Lower leg skin (tissue), 4 donors: ENCODE data around the gene CLEC16A. TPM values are rescaled to one million over a fixed set of nuclear protein-coding genes. Genes with fewer than 3 reads are reported as not detected.

Experiments used
- DNase-seq, 2 donors: peaks; one replicate each; pipeline ENCODE4 v3.0.0-alpha.2; 2019; ENCODE audit warnings: low spot score in 2 of 2
- H3K4me3 ChIP-seq: fragments of 200-600 bp; sonication (generic); 2 replicates; pipeline ENCODE4 v1.5.1; 2017; ENCODE audit warnings: mild to moderate bottlenecking, low read depth; ENCODE audit not compliant: poor library complexity, severe bottlenecking
- POLR2A ChIP-seq, 2 donors: fragments of 450-650 bp; IDR thresholded peaks; one replicate each; pipeline ENCODE4 v1.6.1; 2016 to 2017; ENCODE audit warnings: antibody characterized with exemption in 2 of 2, mild to moderate bottlenecking in 1 of 2, moderate library complexity in 1 of 2
- WGBS, 2 donors: methylation state at CpG; one replicate each; pipeline ENCODE4 v1.1.5; 2018; 5-methylcytosine and 5-hydroxymethylcytosine counted together
- intact Hi-C: fragments of 100-400 bp; cut with DNase I; formaldehyde crosslinking; loops from one replicate; pipeline ENCODE4 v1.15.0; 2023; ENCODE audit warnings: low total_unique reads
- total RNA-seq, 4 donors: library from RNA; depleted of rRNA; stranded (reverse); fragments of >200 nt; gene quantifications; one replicate each; pipeline ENCODE4 v1.1.0, GENCODE V29; 2016
- TF ChIP-seq, protein P1 (sequence below), 3 donors: fragments of 450-650 bp; IDR thresholded peaks; one replicate each; pipeline ENCODE4 v1.5.1; 2016; ENCODE audit warnings: antibody characterized with exemption in 3 of 3, mild to moderate bottlenecking in 3 of 3, moderate library complexity in 2 of 3

CLEC16A gene
- total RNA-seq, 4 donors from 2014 or later = 26.8 to 30.0 (median 29.5) TPM

DNA sequence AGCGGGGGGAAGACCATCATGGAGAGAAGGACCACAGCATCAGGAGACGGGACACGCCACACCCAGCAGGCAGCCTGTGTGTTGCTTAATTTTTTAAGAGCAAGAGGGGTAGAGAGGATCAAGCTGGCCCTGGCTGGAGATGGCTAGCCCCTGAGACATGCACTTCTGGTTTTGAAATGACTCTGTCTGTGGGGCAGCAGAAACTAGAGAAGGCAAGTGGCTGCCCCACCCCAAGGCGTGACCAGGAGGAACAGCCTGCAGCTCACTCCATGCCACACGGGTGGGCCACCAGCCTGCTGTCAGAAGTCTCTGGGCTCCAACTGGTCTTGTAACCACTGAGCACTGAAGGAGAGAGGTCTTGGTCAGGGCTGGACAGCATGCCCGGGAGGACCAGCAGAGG lies 236.1 kb downstream of the CLEC16A start:
- TF ChIP-seq, protein P1, sequence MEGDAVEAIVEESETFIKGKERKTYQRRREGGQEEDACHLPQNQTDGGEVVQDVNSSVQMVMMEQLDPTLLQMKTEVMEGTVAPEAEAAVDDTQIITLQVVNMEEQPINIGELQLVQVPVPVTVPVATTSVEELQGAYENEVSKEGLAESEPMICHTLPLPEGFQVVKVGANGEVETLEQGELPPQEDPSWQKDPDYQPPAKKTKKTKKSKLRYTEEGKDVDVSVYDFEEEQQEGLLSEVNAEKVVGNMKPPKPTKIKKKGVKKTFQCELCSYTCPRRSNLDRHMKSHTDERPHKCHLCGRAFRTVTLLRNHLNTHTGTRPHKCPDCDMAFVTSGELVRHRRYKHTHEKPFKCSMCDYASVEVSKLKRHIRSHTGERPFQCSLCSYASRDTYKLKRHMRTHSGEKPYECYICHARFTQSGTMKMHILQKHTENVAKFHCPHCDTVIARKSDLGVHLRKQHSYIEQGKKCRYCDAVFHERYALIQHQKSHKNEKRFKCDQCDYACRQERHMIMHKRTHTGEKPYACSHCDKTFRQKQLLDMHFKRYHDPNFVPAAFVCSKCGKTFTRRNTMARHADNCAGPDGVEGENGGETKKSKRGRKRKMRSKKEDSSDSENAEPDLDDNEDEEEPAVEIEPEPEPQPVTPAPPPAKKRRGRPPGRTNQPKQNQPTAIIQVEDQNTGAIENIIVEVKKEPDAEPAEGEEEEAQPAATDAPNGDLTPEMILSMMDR (IDR thresholded peaks at IDR 0.05) = no peak
- no peak for TF ChIP-seq POLR2A (IDR thresholded peaks at IDR 0.05)
- no peak overlapping the region for H3K4me3 ChIP-seq
- DNase-seq = no peak
- intact Hi-C loops = no loop called here
- 72 to 89% methylated on average over 6 of the region's 6 CpGs for WGBS, 2 donors

DNA sequence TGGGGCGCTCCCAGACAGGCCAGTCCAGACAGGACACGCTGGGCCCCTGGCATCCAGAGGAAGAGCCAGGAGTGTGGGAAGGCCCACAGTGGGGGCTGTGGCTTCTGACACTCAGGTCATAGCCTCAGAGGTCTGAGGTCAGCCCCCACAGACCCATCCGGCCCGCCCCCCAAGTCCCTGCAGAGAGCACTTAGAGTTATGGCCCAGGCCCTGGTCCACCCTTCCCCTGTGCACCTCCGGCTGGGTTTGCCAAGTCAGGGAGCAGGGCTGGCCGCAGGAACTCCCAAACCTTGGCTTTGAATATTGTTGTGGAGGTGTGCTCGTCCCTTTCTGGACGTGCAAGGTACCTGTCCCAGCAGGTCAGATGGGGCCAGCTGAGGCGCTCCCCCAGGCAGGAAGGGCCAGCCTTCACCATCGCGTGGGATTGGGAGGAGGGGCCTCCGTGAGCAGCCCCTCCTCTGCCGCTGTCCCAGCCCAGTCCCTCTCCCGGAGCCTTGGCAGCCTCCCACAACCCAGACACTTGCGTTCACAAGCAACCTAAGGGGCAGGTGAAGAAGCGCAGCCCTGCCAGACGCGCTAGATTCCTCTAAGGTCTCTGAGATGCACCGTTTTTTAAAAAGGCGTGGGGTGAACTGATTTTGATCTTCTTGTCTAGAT lies 237.0 kb downstream of the CLEC16A start:
- no peak for DNase-seq
- intact Hi-C loops = no loop called here
- no peak overlapping the region for H3K4me3 ChIP-seq
- TF ChIP-seq POLR2A (IDR thresholded peaks at IDR 0.05) = no peak
- TF ChIP-seq, protein P1 (IDR thresholded peaks at IDR 0.05) = no peak
- WGBS, 2 donors = 46 to 57% methylated on average over 18 to 20 of the region's 20 CpGs

- intact Hi-C loops = no loop called here
- 23 to 38% methylated on average over 12 of the region's 12 CpGs for WGBS, 2 donors
- no peak overlapping the region for H3K4me3 ChIP-seq
- DNase-seq = peak in 1 of 2 donors; percentile 54
- TF ChIP-seq, protein P1 (IDR thresholded peaks at IDR 0.05) = no peak
- TF ChIP-seq POLR2A (IDR thresholded peaks at IDR 0.05) = no peak
Measured at GRCh38 chr16:11181899-11182279, 237.5 kb downstream of the CLEC16A start.

GRCh38 chr16:11182411-11182810 lies 238.0 kb downstream of the CLEC16A start:
- H3K4me3 ChIP-seq = no peak overlapping the region
- 75 to 89% methylated on average over 14 of the region's 14 CpGs for WGBS, 2 donors
- intact Hi-C loops = no loop called here
- TF ChIP-seq, protein P1 (IDR thresholded peaks at IDR 0.05) = no peak
- no peak for TF ChIP-seq POLR2A (IDR thresholded peaks at IDR 0.05)
- no peak for DNase-seq

DNA sequence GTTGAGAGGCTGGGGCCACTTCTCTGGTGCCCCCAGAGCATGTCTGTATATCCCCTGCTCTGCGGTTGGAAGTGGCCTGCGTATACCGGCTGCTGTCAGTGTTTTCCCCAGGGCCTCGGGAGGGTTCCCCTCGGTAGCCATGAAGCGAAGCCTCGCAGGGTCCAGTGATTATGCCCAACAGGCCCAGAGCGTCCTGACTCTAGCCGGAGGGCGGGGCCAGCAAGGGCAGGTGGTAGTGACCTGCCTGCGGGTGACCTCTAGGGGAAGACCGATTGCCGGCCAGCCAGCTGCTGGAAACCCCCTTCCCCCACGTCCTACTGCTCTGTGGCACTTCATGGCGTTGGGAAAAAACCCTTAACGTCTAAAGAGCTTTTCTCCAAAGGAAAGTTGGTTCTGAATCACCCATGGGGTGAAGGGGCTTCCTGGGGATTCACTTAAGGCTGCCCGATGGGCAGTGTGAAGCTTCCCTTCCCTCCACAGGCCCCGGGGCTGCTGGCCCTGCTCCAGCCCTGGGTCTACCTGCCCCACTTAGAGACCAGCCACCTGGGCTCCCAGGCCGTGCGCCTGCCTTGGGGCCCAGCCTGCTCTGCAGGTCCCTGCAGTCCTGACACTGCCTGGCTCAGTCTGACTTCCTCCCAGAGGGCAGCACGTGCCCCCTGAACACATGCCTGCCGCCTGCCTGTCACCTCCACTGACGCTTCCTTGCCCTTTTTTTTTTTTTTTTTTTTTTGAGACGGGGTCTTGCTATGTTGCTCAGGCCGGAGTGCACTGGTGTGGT lies 238.9 kb downstream of the CLEC16A start:
- intact Hi-C loops = no loop called here
- no peak overlapping the region for H3K4me3 ChIP-seq
- 85 to 90% methylated on average over 14 to 25 of the region's 25 CpGs for WGBS, 2 donors
- no peak for TF ChIP-seq POLR2A (IDR thresholded peaks at IDR 0.05)
- TF ChIP-seq, protein P1 (IDR thresholded peaks at IDR 0.05) = no peak
- DNase-seq = no peak
